Astrocyte of the hippocampus (primary cell): Measurements from ENCODE around the gene PLS3.
"Not testable (repeated sequence)": the region's sequence is repeated elsewhere in the genome, so short reads cannot be mapped to it uniquely, and the experiment has no call there.

Experiments used
- DNase-seq: peaks from one replicate; pipeline ENCODE4 v3.0.0; 2011; ENCODE audit warnings: low read depth, low spot score

Gene PLS3

DNA sequence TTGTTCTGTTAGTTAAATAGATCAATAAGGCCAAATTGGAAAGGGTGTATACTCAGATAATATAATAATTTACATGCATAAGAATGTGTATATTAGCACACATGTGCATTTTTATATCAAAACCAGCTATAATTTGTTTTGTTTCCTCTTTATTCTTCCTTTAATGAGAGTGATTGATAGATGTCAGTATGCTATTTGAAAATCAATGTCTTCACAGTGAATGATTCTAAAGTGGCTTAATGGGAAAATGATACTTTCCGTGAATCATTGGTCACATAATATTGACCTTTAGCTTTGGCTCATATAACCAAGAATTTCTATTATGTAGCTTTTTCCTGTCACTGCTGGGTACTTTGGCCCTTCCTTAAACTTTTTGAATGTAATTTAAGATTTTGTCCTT lies 48.6 kb downstream of the PLS3 start:
- DNase-seq, result no peak

DNA sequence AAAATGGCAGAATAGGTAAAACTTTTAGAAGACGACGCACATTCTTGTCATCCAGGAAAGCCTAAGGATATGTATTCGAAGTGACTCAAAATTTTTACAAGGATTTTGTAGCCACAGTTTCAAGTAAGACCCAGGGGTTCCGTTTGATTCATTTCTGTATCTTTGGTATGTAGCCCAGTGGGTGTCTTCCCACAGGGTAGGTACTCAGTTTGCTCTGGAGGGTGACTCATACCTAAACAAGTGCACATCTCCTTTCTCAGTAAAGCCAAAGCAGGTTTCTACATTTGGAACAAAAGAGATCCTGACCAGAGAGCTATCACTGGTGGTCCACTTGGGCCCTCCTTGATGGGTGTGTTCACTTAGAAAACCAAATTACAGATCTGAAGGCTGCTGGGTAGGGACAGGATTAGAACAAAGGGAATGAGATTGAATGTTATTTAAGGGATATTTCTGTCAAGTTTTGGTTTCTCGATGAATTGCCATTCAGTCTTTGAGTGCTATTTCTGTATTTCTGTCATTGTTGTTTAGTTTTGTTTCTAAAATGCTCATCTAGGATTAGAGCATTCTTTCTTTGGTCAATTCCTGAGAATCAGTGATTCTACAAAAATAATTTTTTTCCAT lies 56.1 kb downstream of the PLS3 start:
- DNase-seq, result peak; percentile 65

DNA sequence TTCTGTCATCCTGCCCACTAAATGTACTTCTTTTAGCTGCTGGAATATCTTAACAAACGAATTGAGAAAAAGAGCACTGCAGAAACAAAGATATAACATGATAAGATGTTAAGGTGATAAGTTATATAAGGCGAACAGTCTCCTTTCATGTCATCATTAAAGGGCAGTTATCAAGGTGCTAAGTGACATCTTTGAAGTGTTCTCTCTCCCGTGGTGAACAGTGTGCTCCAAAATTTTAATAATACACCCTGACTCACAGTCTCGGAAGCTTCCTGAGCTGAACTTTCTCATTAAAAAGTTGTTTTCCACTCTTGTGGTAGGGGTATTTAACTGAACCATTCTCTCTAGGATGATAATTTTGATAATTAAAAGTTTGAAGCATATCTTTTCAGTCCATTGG lies 61.6 kb downstream of the PLS3 start:
- DNase-seq, result no peak

DNA sequence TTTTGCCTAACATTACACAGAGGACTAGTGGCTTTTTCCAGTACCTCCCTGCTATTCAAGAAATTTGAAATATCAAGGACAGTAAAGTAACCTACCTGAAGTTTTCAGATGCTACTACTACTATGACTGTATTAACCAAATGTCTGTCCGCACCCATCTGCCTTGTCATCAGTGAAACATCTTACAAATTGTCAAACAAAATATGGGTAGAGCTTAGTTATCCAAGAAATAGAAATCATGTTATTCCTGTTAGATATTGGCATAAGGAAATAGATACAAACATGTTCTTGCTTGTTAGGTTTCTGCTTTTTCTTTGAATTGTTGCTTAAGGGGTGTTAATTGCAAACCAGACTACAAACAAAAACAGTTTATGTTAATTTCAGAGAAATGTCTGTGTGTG lies 63.9 kb downstream of the PLS3 start:
- DNase-seq, result no peak

DNA sequence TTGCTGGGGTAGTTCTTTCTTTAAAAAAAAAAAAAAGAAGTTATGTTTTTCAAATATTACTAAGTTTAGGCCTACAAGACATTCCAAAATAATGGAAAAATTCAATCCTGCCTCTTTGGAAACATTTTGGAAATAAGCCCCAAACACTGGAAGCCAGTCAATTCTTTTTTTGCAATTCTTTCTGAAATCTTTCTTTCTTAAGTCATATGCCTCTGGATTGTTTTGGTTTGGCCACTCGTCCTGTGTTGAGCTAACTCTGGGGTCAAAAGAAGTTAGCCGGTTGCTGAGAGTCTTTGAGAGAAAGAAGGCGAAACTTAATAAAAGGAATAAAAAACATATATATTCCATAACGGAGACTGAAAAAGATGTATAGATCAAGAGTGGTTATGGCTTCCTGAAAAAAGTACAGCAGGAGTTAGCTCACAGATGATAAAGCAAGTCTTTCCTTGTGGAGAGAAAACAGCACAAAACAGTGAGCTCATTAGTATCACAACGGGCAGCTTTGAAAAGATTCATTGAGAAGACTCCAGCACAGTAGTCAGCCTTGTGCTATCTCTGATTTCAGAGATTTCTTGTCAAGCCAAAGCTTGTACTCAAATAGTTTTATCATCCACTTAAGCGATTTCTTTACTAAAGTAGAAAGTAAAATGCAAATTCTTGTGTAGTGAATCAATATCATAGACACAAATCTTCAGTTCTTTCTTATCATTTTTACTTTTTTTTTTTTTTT lies 64.8 kb downstream of the PLS3 start:
- peak; percentile 49 for DNase-seq

- DNase-seq, result peak; percentile 19
Observed at GRCh38 chrX:115630204-115630603, 69.2 kb downstream of the PLS3 start.

DNA sequence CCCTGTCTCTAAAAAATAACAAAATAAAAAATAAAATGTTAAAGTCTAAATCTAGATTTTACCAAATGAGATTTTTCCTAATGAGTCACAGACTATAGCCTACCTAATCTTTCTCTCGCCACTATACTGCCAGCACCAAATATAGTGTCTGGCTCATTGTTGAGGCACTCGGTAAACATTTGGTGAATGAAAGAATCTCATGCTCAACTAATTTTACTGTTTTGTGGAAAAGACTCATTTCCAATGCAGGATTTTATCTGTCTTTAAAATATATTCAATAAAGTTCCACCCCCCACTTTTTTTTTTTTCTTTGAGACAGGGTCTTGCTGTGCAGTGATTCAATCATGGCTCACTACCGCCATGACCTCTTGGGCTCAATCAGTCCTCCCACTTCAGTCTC lies 71.5 kb downstream of the PLS3 start:
- peak; percentile 23 for DNase-seq

- not testable (repeated sequence) for DNase-seq
Observed at GRCh38 chrX:115633397-115633796, 72.4 kb downstream of the PLS3 start.

DNA sequence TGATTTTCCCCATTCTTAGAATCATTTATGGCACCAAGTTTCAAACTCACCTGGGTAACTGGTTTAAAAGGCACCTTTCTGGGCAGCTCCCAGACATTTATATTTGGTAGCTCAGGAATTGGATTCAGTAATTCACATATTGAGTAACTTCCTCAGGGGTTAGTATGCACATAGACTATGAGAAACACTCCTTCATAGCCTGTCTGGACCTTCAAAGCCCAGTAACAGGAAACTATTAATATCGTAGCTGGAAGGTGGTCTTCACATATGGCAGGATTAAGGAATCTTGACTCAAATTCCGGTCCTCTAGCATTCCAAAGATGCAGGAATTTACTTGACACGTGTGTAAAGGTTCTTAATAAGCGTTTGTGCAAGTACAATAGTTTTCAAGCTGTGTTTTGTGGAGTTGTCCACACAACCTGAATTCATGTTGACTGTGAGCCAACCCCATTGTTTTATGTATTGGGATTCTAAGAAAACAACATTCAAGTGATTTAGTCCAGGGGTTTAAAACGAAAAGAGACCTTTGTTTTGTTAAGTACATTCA lies 78.4 kb downstream of the PLS3 start:
- no peak for DNase-seq

- DNase-seq, result no peak
Observed at GRCh38 chrX:115642311-115642710, 81.3 kb downstream of the PLS3 start.

DNA sequence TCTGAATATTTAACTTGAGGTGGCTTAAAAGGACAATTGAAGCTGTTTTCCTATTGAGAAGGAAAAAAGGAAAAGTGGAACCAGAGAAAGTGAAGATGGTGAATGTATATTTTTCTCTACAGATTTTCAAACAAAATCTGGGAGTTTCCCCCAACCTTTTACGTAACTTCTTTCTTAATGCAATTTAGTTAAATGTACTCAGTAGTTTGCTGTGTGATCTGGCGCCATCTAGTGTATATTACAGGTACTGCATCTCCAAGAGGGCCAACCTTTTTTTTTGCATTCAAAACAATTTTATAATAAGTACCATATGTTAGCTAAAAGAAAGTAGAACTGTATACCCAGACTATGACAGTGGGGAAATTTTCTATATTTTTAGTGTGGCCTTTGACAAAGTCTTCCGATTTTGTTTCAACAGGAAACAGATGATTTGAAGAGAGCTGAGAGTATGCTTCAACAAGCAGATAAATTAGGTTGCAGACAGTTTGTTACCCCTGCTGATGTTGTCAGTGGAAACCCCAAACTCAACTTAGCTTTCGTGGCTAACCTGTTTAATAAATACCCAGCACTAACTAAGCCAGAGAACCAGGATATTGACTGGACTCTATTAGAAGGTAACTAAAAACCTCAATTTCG lies 82.0 kb downstream of the PLS3 start:
- DNase-seq, result peak; percentile 71

- DNase-seq, result not testable (repeated sequence)
Observed at GRCh38 chrX:115644397-115644796, 83.4 kb downstream of the PLS3 start.

DNA sequence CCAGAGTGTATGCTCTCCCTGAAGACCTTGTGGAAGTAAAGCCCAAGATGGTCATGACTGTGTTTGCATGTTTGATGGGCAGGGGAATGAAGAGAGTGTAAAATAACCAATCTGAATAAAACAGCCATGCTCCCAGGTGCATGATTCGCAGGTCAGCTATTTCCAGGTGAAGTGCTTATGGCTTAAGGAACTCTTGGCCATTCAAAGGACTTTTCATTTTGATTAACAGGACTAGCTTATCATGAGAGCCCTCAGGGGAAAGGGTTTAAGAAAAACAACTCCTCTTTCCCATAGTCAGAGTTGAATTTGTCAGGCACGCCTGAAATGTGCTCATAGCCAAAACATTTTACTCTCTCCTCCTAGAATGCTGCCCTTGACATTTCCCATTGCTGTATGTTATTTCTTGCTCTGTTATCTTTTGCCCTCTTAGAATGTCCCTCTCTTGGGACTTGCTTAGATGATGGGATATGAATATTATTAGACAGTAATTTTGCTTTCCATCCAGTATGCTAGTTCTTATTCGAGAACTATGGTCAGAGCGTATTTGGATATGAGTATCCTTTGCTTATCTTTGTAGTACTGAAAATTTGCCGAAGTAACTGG lies 88.6 kb downstream of the PLS3 start:
- DNase-seq, result peak; percentile 18

GRCh38 chrX:115650449-115650848 lies 89.5 kb downstream of the PLS3 start:
- peak; percentile 31 for DNase-seq

DNA sequence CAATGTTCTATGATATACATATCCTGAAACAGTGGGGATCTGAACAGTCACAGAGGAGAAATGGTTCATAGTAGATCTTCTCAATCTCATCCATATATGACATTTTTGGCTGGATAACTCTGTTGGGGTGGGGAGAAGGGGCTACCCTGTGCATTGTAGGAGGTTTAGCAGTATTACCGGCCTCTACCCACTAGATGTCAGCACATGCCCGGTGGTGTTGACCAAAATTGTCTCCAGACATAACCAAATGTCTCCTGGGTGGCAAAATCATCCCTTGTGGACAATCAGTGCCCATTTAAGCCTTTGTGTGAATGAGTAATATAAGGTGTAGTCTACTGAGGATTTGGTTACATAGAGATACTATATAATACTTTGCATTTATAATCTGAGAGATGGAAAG lies 89.9 kb downstream of the PLS3 start:
- DNase-seq, result peak; percentile 75

DNA sequence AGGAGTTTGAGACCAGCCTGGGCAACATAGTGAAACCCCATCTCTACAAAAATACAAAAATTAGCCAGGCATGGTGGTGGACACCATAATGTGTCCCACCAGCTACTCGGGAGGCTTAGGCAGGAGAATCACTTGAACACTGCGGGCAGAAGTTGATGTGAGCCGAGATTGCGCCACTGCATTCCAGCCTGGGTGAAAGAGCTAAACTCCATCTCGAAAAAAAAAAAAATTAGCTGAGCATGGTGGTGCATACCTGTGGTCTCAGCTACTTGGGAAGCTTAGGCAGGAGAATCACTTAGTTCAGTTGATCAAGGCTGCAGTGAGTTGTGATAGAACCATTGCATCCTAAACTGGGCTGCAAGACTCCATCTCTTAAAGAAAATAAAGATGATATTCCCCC lies 91.2 kb downstream of the PLS3 start:
- DNase-seq, result peak; percentile 11

- no peak for DNase-seq
Observed at GRCh38 chrX:115665122-115665521, 104.1 kb downstream of the PLS3 start.

DNA sequence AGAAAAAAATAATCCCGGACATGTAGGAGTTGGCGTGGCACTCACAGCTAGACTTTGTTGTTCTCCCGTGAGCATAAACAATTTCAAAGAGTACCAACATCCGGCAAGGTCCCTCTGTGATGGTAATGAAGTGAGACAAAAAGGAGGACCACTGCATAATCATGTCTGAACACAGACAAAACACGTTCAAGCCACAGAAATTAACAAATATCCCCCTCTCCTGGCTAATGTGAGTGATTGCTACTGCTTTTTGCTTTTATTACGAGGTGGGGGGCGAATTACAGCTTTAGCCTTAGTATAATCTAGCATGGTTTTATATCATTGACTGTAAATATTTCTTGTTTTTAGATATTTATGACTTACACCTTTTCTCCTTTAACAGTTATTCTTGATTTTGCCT lies 118.5 kb downstream of the PLS3 start:
- peak; percentile 51 for DNase-seq

GRCh38 chrX:115687595-115687994 lies 126.6 kb downstream of the PLS3 start:
- DNase-seq, result no peak

GRCh38 chrX:115689931-115690330 lies 129.0 kb downstream of the PLS3 start:
- DNase-seq, result peak; percentile 42

GRCh38 chrX:115690511-115691216 lies 129.7 kb downstream of the PLS3 start:
- peak; percentile 90 for DNase-seq

GRCh38 chrX:115693476-115693875 lies 132.5 kb downstream of the PLS3 start:
- no peak for DNase-seq
